ENCODE data around the gene EMILIN2. TPM values are rescaled to one million over a fixed set of nuclear protein-coding genes. Genes with fewer than 3 reads are reported as not detected.
"Not testable (repeated sequence)": the region's sequence is repeated elsewhere in the genome, so short reads cannot be mapped to it uniquely, and the experiment has no call there.

The EMILIN2 gene
- total RNA-seq, 1 experiment from 2014 or later: 11.7 TPM

GRCh38 chr18:2837290-2837689, 9.5 kb upstream of the EMILIN2 start:
- not testable (repeated sequence) for ATAC-seq; H3K27me3 Mint-ChIP-seq (ENCODE audit: low read depth)

GRCh38 chr18:2839202-2839601, 7.6 kb upstream of the EMILIN2 start:
- no peak for ATAC-seq
- H3K4me1 Mint-ChIP-seq: no peaks in the 10 kb centered on the region
- no peak overlapping the region for H3K27ac Mint-ChIP-seq
- CTCF ChIA-PET: no interaction called here
- TF ChIP-seq ZNF232 (CRISPR knock-in tag; IDR thresholded peaks at IDR 0.05) (no peak), SMAD4 (CRISPR knock-in tag; IDR thresholded peaks at IDR 0.05) (no peak), ESRRA (CRISPR knock-in tag; IDR thresholded peaks at IDR 0.05; ENCODE audit: borderline replicate concordance) (no peak), JUN (CRISPR knock-in tag; IDR thresholded peaks at IDR 0.05) (no peak), STAT6 (CRISPR knock-in tag; conservative IDR thresholded peaks at IDR 0.05; ENCODE audit: low read depth) (no peak), ZNF423 (CRISPR knock-in tag; IDR thresholded peaks at IDR 0.05) (no peak), NR3C1 (CRISPR knock-in tag; conservative IDR thresholded peaks at IDR 0.05; ENCODE audit: low read depth) (no peak), ATF6 (CRISPR knock-in tag; IDR thresholded peaks at IDR 0.05) (no peak)
- H3K36me3 Mint-ChIP-seq: peaks cover 6% of the 10 kb centered on the region
- H3K27me3 Mint-ChIP-seq (ENCODE audit: low read depth): peaks cover 18% of the 10 kb centered on the region
- POLR2A ChIA-PET: no interaction called here
- H3K4me3 Mint-ChIP-seq: no peak overlapping the region
- H3K9me3 Mint-ChIP-seq: peaks cover 17% of the 10 kb centered on the region
- no peak for DNase-seq (ENCODE audit: low spot score)

More at GRCh38 chr18:2837290-2837689, 9.5 kb upstream of the EMILIN2 start:
- CTCF ChIA-PET; POLR2A ChIA-PET; H3K4me3 Mint-ChIP-seq; DNase-seq (ENCODE audit: low spot score); H3K27ac Mint-ChIP-seq; H3K36me3 Mint-ChIP-seq; H3K4me1 Mint-ChIP-seq: not testable (repeated sequence)
- peaks cover 17% of the 10 kb centered on the region for H3K9me3 Mint-ChIP-seq

- Mint-ChIP-seq H3K27ac (no peak overlapping the region), H3K4me1 (no peaks in the 10 kb centered on the region), H3K9me3 (peaks cover 14% of the 10 kb centered on the region), H3K36me3 (peaks cover 6% of the 10 kb centered on the region), H3K27me3 (ENCODE audit: low read depth) (peaks cover 31% of the 10 kb centered on the region), H3K4me3 (no peak overlapping the region)
- TF ChIP-seq USF1 (CRISPR knock-in tag; IDR thresholded peaks at IDR 0.05) (no peak), ZNF396 (CRISPR knock-in tag; IDR thresholded peaks at IDR 0.05; ENCODE audit: borderline replicate concordance) (no peak)
- DNase-seq (ENCODE audit: low spot score): no peak
- ChIA-PET CTCF (no interaction called here), POLR2A (no interaction called here)
- ATAC-seq: no peak
Measured at GRCh38 chr18:2840521-2840920, 6.3 kb upstream of the EMILIN2 start.

- Mint-ChIP-seq H3K4me1 (peaks cover 9% of the 10 kb centered on the region), H3K9me3 (peaks cover 5% of the 10 kb centered on the region), H3K27me3 (ENCODE audit: low read depth) (peaks cover 52% of the 10 kb centered on the region), H3K27ac (no peak overlapping the region), H3K36me3 (no peaks in the 10 kb centered on the region), H3K4me3 (no peak overlapping the region)
- ATAC-seq: no peak
- CTCF ChIA-PET: no interaction called here
- no peak for DNase-seq (ENCODE audit: low spot score)
- POLR2A ChIA-PET: interaction anchor here (0.6 kb wide), 1 partner anchor 223 kb away, joined by 6 read pairs; no protein-coding TSS in a partner anchor
- TF ChIP-seq ATF2 (CRISPR knock-in tag; IDR thresholded peaks at IDR 0.05; ENCODE audit: borderline replicate concordance, low read depth) (no peak), E2F4 (CRISPR knock-in tag; IDR thresholded peaks at IDR 0.05; ENCODE audit: borderline replicate concordance, low read depth) (no peak), MAX (CRISPR knock-in tag; IDR thresholded peaks at IDR 0.05) (no peak), ATF1 (CRISPR knock-in tag; IDR thresholded peaks at IDR 0.05) (no peak), SMAD3 (CRISPR knock-in tag; IDR thresholded peaks at IDR 0.05; ENCODE audit: borderline replicate concordance) (no peak), FOXP1 (CRISPR knock-in tag; IDR thresholded peaks at IDR 0.05; ENCODE audit: borderline replicate concordance) (no peak), ZNF425 (CRISPR knock-in tag; conservative IDR thresholded peaks at IDR 0.05) (no peak)
Measured at GRCh38 chr18:2843146-2843545, 3.7 kb upstream of the EMILIN2 start.

Data from WTC11 (cell line).